H1 (cell line): Measurements from ENCODE around the gene TAMALIN.

Experiments
- CTCF ChIP-seq, 3 experiments: IDR thresholded peaks; 1 replicate in 2 of 3; 2 replicates in 1 of 3; pipeline versions ENCODE4 v1.5.1 to v1.6.1; 2011; ENCODE audit warnings: low read length in 3 of 3, mild to moderate bottlenecking in 3 of 3, inconsistent platforms in 2 of 3, low read depth in 1 of 3, moderate library complexity in 1 of 3; ENCODE audit not compliant: insufficient read depth in 1 of 3; ENCODE audit errors: control extremely low read depth in 1 of 3
- GABPA ChIP-seq: IDR thresholded peaks from 2 replicates; pipeline ENCODE4 v1.6.1; 2011; ENCODE audit warnings: mild to moderate bottlenecking, low read length, moderate library complexity, borderline replicate concordance; ENCODE audit not compliant: insufficient read depth
- HDAC2 ChIP-seq, 2 experiments: fragments of 300-600 bp in 1 of 2; sonication (generic) in 1 of 2; IDR thresholded peaks; 2 replicates each; pipeline ENCODE4 v1.6.1; 2011 to 2012; ENCODE audit warnings: low read depth in 2 of 2, low read length in 2 of 2, mild to moderate bottlenecking in 2 of 2, moderate library complexity in 2 of 2, borderline replicate concordance in 1 of 2, inconsistent platforms in 1 of 2
- JUN ChIP-seq: IDR thresholded peaks from 2 replicates; pipeline ENCODE4 v1.6.1; 2011; ENCODE audit warnings: low read depth, mild to moderate bottlenecking, improper control_type of control experiment, low read length
- POLR2AphosphoS5 ChIP-seq: IDR thresholded peaks from 2 replicates; pipeline ENCODE4 v1.6.1; 2011; ENCODE audit warnings: low read depth, low read length
- RFX5 ChIP-seq: IDR thresholded peaks from 2 replicates; pipeline ENCODE4 v1.6.1; 2011; ENCODE audit warnings: low read depth, low read length, improper control_type of control experiment, borderline replicate concordance

- TF ChIP-seq CTCF (IDR thresholded peaks at IDR 0.05; ENCODE audit: control extremely low read depth in 1 of 3, insufficient read depth in 1 of 3, low read depth in 1 of 3, low read length in 3 of 3) (no peak), RFX5 (no peak), HDAC2 (IDR thresholded peaks at IDR 0.05; ENCODE audit: borderline replicate concordance in 1 of 2, low read depth in 2 of 2, low read length in 2 of 2) (no peak), POLR2AphosphoS5 (no peak), JUN (no peak), GABPA (no peak)
These were observed 46.9 kb downstream of the TAMALIN start for GRCh38 chr12:52053536-52054209.
